DND-41 (cell line): ENCODE data around the gene WDR62.

Experiments
- ATAC-seq: fragments of 200-7000 bp; cut with Tn5 transposase; 3 replicates; pipeline ENCODE4 v1.9.1; 2021; ENCODE audit warnings: low read depth; ENCODE audit not compliant: insufficient read depth
- DNase-seq: peaks from one replicate; pipeline ENCODE4 v3.0.0-alpha.2; 2020
- H2AFZ ChIP-seq: 2 replicates; pipeline ENCODE4 v1.6.0; 2012; ENCODE audit warnings: low read depth, low read length
- H3K27ac ChIP-seq: 2 replicates; pipeline ENCODE4 v1.5.1; 2012; ENCODE audit warnings: low read length, inconsistent platforms
- H3K27me3 ChIP-seq: fragments of 200-600 bp; sonication (generic); 2 replicates; pipeline ENCODE4 v1.6.0; 2012; ENCODE audit warnings: low read length, mild to moderate bottlenecking, inconsistent platforms; ENCODE audit not compliant: insufficient read depth, poor library complexity
- H3K36me3 ChIP-seq: 2 replicates; pipeline ENCODE4 v1.5.1; 2012; ENCODE audit warnings: low read length, inconsistent platforms; ENCODE audit not compliant: insufficient read depth
- H3K4me1 ChIP-seq: 2 replicates; pipeline ENCODE4 v1.5.1; 2012; ENCODE audit warnings: mild to moderate bottlenecking, low read length; ENCODE audit not compliant: insufficient read depth
- H3K4me2 ChIP-seq: 2 replicates; pipeline ENCODE4 v1.6.0; 2012; ENCODE audit warnings: mild to moderate bottlenecking, moderate library complexity, low read length, inconsistent platforms; ENCODE audit not compliant: insufficient read depth
- H3K4me3 ChIP-seq, 2 experiments: fragments of 200-600 bp in 1 of 2; shearing (Covaris generic) in 1 of 2; 2 replicates each; pipeline ENCODE4 v1.5.1; 2012 to 2016; ENCODE audit warnings: inconsistent platforms in 2 of 2, low read length in 2 of 2, mild to moderate bottlenecking in 2 of 2, low read depth in 1 of 2, moderate library complexity in 1 of 2
- H3K79me2 ChIP-seq: 2 replicates; pipeline ENCODE4 v1.6.0; 2012; ENCODE audit warnings: low read length, inconsistent platforms; ENCODE audit not compliant: insufficient read depth
- H3K9ac ChIP-seq: 2 replicates; pipeline ENCODE4 v1.6.0; 2012; ENCODE audit warnings: low read depth, mild to moderate bottlenecking, inconsistent platforms, low read length, moderate library complexity
- H3K9me3 ChIP-seq: 2 replicates; pipeline ENCODE4 v1.5.1; 2012; ENCODE audit warnings: low read length, moderate library complexity, mild to moderate bottlenecking, inconsistent platforms; ENCODE audit not compliant: insufficient read depth, severe bottlenecking
- H4K20me1 ChIP-seq: 2 replicates; pipeline ENCODE4 v1.6.0; 2012; ENCODE audit warnings: low read length; ENCODE audit not compliant: insufficient read depth
- EZH2 ChIP-seq: IDR thresholded peaks from 3 replicates; pipeline ENCODE4 v1.6.1; 2012; ENCODE audit warnings: borderline replicate concordance, low read depth, mild to moderate bottlenecking, moderate library complexity, low read length, inconsistent platforms; ENCODE audit not compliant: severe bottlenecking
- TF ChIP-seq, protein P1 (sequence below): IDR thresholded peaks from 2 replicates; pipeline ENCODE4 v1.5.1; 2012; ENCODE audit warnings: borderline replicate concordance, low read length, moderate library complexity, mild to moderate bottlenecking; ENCODE audit not compliant: poor library complexity, severe bottlenecking; ENCODE audit errors: extremely low read depth

The WDR62 gene

DNA sequence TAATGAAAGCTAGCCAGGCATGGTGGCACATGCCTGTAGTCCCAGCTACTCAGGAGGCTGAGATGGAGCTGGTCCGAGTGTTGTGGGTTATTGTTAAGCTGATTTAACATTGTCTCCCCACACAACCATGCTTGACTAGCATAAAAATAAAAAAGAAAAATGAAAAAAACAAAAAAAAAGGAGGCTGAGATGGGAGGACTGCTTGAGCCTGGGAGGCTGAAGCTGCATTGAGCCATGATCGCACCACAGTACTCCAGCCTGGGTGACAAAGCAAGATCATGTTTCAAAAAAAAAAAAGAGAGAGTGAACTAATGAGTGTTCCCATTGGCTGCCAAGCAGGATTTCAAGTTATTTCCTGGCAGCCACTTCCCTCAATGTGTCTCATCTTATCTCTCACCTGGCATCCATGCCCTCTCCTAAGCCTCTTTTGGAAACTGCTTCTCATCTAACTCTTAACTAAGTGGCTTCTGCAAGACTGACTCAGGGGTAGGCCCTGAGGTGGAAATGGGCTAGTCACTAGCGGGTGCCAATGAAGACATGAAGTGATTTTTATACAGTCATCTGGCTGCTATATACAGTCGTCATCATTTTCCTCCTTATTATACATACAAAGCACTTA is 5.5 kb upstream of the WDR62 start:
- H3K27ac ChIP-seq: no peak overlapping the region
- H3K27me3 ChIP-seq: no peaks in the 10 kb centered on the region
- TF ChIP-seq, protein P1, sequence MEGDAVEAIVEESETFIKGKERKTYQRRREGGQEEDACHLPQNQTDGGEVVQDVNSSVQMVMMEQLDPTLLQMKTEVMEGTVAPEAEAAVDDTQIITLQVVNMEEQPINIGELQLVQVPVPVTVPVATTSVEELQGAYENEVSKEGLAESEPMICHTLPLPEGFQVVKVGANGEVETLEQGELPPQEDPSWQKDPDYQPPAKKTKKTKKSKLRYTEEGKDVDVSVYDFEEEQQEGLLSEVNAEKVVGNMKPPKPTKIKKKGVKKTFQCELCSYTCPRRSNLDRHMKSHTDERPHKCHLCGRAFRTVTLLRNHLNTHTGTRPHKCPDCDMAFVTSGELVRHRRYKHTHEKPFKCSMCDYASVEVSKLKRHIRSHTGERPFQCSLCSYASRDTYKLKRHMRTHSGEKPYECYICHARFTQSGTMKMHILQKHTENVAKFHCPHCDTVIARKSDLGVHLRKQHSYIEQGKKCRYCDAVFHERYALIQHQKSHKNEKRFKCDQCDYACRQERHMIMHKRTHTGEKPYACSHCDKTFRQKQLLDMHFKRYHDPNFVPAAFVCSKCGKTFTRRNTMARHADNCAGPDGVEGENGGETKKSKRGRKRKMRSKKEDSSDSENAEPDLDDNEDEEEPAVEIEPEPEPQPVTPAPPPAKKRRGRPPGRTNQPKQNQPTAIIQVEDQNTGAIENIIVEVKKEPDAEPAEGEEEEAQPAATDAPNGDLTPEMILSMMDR: no peak
- no peak for TF ChIP-seq EZH2
- DNase-seq: no peak
- H3K9ac ChIP-seq: no peak overlapping the region
- H4K20me1 ChIP-seq: no peaks in the 10 kb centered on the region
- no peak overlapping the region for H2AFZ ChIP-seq
- no peak for ATAC-seq
- H3K79me2 ChIP-seq: peaks cover 25% of the 10 kb centered on the region
- H3K9me3 ChIP-seq: no peaks in the 10 kb centered on the region
- H3K4me3 ChIP-seq: no peak overlapping the region
- no peak overlapping the region for H3K4me2 ChIP-seq
- peaks cover 4% of the 10 kb centered on the region; the same call in 1 of the 2 replicates for H3K36me3 ChIP-seq
- peaks cover 13% of the 10 kb centered on the region for H3K4me1 ChIP-seq

DNA sequence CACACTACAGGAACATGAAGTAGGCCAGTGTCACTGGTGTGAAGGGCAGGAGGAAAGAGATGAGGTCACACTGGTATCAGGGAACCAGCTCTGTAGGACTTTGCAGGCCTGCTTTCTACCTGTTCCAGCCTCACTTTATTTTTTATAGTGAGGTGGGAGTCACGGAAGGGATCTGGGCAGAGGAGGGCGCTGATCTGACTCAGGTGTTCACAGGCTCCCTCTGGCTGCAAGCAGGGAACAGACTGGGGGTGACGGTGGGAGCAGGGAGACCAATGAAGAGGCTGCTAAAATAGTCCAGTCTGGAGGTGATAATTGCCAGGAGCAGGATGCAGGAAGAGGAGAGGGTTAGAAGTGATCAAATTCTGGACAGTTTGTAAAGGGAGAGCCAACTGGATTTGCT is 3.5 kb upstream of the WDR62 start:
- Histone ChIP-seq H2AFZ (no peak overlapping the region), H3K4me1 (peaks cover 22% of the 10 kb centered on the region), H3K27me3 (no peaks in the 10 kb centered on the region), H3K27ac (no peak overlapping the region), H3K36me3 (peaks cover 6% of the 10 kb centered on the region), H3K79me2 (peaks cover 35% of the 10 kb centered on the region), H3K4me2 (no peak overlapping the region), H3K4me3 (no peak overlapping the region), H3K9me3 (no peaks in the 10 kb centered on the region), H3K9ac (no peak overlapping the region), H4K20me1 (peaks cover 9% of the 10 kb centered on the region; the same call in 1 of the 2 replicates)
- DNase-seq (no peak), ATAC-seq (no peak)
- TF ChIP-seq, protein P1: peak; percentile 48
- no peak for TF ChIP-seq EZH2

DNA sequence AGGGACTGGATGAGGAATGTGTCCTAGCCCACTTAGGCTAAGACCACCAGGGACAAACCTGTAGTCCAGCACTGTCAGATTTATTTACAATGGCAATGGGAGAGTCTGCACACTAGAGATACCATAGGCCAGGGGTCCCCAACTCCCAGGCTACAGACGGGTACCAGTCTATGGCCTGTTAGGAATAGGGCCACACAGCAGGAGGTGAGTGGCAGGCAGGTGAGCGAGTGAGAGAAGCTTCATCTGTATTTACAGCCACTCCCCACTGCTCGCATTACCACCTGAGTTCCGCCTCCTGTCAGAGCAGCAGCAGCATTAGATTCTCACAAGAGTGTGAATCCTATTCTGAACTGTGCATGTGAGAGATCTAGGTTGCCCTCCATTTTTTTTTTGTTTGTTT is 3.1 kb upstream of the WDR62 start:
- Histone ChIP-seq H3K9me3 (no peaks in the 10 kb centered on the region), H3K36me3 (peaks cover 6% of the 10 kb centered on the region), H3K27ac (no peak overlapping the region), H3K4me3 (no peak overlapping the region), H2AFZ (no peak overlapping the region), H3K4me2 (no peak overlapping the region), H3K4me1 (peaks cover 26% of the 10 kb centered on the region), H4K20me1 (peaks cover 13% of the 10 kb centered on the region; the same call in 1 of the 2 replicates), H3K27me3 (no peaks in the 10 kb centered on the region), H3K79me2 (peaks cover 39% of the 10 kb centered on the region), H3K9ac (no peak overlapping the region)
- TF ChIP-seq, protein P1: no peak
- TF ChIP-seq EZH2: no peak
- no peak for ATAC-seq
- DNase-seq: no peak
